GM12872 (cell line): ENCODE results near the gene POLR3A.

Experiments used
- TF ChIP-seq, protein P1 (sequence below): IDR thresholded peaks from 3 replicates; pipeline ENCODE4 v1.5.1; 2011; ENCODE audit warnings: low read depth, mild to moderate bottlenecking, low read length, moderate library complexity; ENCODE audit not compliant: insufficient read depth

POLR3A gene

DNA sequence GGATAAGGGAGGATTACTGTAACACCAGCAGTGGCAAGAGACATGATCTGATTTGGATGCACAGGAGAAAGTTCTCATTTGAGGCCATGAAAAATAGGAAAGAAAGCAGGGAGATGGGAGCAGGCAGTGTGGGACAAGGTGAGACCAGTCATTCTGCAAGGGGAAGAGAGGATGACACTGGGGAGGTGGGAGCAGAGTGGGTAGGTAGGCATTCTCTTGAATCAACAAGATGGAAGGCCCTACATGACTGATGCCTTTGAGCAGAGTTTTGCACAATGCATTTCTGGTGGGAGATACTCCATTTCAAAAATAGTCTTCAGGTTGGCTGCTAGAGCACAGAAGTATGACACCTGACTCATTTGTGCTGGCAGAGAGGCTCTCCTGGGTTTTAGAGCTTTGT lies 14.9 kb upstream of the POLR3A start:
- TF ChIP-seq, protein P1, sequence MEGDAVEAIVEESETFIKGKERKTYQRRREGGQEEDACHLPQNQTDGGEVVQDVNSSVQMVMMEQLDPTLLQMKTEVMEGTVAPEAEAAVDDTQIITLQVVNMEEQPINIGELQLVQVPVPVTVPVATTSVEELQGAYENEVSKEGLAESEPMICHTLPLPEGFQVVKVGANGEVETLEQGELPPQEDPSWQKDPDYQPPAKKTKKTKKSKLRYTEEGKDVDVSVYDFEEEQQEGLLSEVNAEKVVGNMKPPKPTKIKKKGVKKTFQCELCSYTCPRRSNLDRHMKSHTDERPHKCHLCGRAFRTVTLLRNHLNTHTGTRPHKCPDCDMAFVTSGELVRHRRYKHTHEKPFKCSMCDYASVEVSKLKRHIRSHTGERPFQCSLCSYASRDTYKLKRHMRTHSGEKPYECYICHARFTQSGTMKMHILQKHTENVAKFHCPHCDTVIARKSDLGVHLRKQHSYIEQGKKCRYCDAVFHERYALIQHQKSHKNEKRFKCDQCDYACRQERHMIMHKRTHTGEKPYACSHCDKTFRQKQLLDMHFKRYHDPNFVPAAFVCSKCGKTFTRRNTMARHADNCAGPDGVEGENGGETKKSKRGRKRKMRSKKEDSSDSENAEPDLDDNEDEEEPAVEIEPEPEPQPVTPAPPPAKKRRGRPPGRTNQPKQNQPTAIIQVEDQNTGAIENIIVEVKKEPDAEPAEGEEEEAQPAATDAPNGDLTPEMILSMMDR, result no peak

DNA sequence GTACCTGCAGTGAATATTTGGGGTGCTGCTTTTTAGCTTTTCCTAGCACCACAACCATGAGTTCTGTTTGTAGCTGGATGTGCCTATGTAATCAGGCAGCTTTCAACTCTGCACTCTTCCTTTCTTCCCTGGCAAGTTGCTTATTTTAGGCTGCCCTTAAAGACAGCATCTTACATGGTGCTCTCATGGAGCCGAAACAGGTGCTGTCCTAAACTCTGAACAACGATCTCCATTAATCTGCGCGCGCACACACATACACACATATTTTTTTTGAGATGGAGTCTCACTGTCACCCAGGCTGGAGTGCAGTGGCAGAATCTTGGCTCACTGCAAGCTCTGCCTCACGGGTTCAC lies 13.4 kb upstream of the POLR3A start:
- TF ChIP-seq, protein P1, result no peak

DNA sequence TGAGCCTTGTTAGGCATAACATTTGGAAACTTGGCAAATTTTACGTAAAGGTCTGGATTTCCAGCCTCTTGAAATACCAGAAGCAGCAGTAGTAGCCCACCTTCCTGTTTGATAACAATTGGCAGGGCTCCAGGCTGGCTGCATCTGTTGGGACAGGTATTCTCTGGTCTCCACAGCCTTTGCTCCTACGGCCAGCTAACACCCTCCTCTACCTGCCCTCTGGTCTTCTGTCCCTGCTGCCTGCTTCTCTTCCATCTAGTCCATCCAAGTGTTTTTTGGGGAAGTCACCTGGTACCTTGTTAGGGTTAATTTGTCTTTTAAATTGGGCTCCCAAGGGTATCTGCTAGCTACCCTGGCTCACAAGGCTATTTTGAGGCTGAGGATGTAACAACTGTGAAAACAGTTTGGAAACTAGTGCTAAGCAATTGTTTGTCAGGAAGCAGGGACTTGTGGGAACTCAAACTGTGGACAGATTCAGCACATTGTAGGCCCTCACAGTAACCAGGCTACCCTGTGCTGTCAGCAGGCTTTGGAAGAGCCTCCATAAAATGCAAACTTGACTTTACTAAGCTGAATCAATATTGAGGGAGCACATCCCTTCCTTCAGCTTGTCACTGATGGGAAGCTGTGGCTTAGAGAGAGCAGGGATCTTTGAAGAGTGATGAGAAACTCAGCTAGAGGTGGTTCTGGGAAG lies 12.9 kb upstream of the POLR3A start:
- TF ChIP-seq, protein P1, result no peak

DNA sequence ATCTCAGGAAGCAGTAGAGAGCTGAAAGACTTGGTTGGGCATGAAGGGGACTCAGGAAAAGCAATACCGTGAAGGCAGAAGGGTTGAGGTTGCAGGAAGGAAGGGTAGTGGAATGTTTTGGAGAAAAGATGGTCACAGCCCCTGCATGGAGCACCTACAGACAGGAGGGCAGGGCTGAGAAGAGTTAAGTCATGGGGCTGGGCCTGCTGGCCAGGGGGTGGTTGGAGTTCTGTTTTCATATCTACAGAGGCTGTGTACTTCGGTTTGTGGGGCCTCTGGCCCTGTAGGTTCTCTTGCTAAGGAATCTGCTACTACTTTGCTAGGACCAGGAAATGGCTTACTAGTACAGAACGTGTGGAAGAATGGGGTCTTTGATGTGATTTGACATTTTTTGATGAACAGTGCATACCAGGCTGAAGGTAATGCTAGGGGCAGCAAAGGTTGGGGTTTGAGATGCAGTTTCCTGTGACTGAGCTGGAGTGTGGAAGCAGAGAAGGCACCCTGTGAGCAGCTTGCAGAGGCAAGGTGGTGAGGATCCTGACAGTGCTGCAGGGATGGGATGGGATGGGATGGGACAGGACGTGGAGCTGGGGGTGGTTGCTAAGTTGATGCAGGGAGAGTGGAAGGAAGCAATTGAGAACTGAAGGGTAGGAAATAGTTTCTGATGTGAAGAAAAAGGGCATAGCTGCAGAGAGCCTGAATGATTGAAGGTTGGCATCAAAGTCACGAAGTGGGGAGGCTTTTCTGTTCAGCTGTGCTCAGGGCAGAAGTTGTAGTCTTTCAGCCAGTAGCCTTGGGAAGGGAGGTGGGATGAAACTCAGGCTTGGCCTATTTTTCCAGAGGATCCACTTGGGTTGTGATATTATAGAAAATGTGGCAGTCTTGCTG lies 12.1 kb upstream of the POLR3A start:
- TF ChIP-seq, protein P1, result no peak

DNA sequence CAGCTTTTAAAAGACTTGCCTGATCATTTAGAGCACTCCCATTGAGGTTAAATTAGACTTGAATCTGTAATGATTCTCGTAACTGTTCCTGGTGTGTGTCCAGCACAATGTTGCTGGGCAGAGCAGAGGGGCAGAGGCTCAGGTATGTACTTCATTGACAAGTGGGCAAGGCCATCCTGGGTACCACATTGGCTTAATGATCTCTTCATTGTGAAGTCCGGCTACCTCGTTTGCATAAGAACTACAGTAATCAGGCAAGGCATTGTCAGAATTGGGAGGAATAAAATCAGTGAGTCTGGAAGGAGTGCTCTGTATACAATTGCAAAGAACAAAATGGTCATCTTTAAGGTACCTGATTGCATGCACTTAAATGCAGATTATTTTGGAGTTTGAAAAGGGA lies 10.4 kb upstream of the POLR3A start:
- TF ChIP-seq, protein P1, result no peak

DNA sequence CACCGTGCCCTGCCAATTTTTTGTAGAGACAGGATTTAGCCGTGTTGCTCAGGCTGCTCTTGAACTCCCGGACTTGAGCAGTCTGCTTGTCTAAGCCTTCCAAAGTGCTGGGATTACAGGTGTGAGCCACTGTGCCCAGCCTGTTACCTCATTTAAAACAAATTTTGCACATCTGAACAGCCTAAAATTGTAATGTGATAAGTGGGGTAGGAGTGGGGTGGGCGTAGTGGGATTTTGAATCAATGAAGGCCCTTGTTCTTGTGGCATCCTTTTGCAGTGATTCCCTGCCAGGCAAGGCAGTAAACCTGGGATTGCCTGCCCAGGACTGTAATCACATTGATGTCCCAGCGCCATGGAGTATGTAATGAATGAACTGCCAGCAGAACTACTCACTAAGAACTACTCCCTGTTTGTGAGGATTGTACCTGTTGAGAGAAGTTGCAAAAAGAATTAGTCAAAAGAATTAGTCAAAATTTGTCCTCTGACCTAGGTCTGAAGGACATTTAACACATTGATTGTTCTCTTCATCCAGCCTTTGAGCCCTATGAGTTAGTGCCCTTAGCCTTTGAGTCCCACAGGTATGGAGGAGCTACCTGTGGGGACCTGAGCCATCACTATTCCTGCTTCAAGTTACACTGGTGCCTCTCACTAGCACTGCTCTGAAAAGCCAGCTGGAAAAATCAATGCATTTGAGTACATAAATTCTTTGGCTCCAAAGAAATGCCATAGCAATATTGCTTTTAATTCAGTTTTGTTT lies 9.7 kb upstream of the POLR3A start:
- TF ChIP-seq, protein P1, result no peak

DNA sequence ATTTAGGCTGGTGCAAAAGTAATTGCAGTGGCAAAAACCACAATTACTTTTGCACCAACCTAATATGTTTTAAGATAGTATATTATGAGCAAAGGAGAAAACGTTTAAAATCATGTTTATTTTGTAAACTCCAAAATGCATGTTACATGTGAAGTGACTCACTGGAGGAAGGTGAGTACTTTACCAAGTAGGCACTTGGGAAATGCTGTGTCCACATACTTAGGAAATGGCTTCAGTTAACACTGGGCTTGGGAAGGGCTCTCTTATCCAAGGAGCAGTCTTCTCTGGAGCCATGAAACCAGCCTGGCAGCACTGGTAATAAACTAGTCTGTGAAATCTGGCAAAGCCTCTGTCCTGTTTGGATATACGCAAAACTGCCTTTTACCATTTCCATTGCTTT lies 8.8 kb upstream of the POLR3A start:
- TF ChIP-seq, protein P1, result no peak
